Uterus (tissue), 4 donors: Measurements from ENCODE around the gene ASF1B. TPM values are rescaled to one million over a fixed set of nuclear protein-coding genes. Genes with fewer than 3 reads are reported as not detected.

Source experiments
- DNase-seq, 2 donors: peaks; one replicate each; pipeline ENCODE4 v3.0.0-alpha.2; 2019 to 2020
- H3K27ac ChIP-seq, 2 donors: fragments of 200-600 bp; sonication (generic); 1 replicate in 1 of 2; 2 replicates in 1 of 2; pipeline ENCODE4 v1.5.1; 2016 to 2018
- H3K27me3 ChIP-seq, 2 donors: fragments of 200-600 bp; sonication (generic); one replicate each; pipeline ENCODE4 v1.5.1; 2018 to 2019; ENCODE audit warnings: control low read depth in 1 of 2
- H3K36me3 ChIP-seq, 2 donors: fragments of 200-600 bp; sonication (generic); one replicate each; pipeline ENCODE4 v1.5.1; 2019; ENCODE audit warnings: control low read depth in 1 of 2
- H3K4me1 ChIP-seq, 2 donors: fragments of 200-600 bp; sonication (generic); one replicate each; pipeline ENCODE4 v1.5.1; 2018 to 2019; ENCODE audit warnings: control low read depth in 1 of 2
- H3K4me3 ChIP-seq, 2 donors: fragments of 200-600 bp; sonication (generic); 1 replicate in 1 of 2; 2 replicates in 1 of 2; pipeline ENCODE4 v1.5.1; 2018 to 2019; ENCODE audit warnings: mild to moderate bottlenecking in 1 of 2
- H3K9me3 ChIP-seq, 2 donors: fragments of 200-600 bp; sonication (generic); one replicate each; pipeline ENCODE4 v1.5.1; 2019; ENCODE audit warnings: control low read depth in 1 of 2
- POLR2A ChIP-seq, 2 donors: fragments of 450-650 bp; IDR thresholded peaks; one replicate each; pipeline ENCODE4 v1.6.1; 2016; ENCODE audit warnings: antibody characterized with exemption in 2 of 2, mild to moderate bottlenecking in 1 of 2, moderate library complexity in 1 of 2
- intact Hi-C: fragments of 100-400 bp; cut with DNase I; formaldehyde crosslinking; loops from one replicate; pipeline ENCODE4 v1.15.1; 2023; ENCODE audit warnings: low total_unique reads
- total RNA-seq, 4 donors: library from RNA; depleted of rRNA in 3 of 4; stranded (reverse); fragments of >200 nt in 3 of 4; gene quantifications; one replicate each; pipeline versions ENCODE4 v1.1.0 to v1.2.4, GENCODE V29; 2014 to 2023
- TF ChIP-seq, protein P1 (sequence below), 4 experiments: fragments of 200-600 bp in 2 of 4; fragments of 450-650 bp in 2 of 4; sonication (generic) in 2 of 4; IDR thresholded peaks; one replicate each; pipeline ENCODE4 v1.5.1; 2016 to 2019; ENCODE audit warnings: antibody characterized with exemption in 4 of 4, mild to moderate bottlenecking in 2 of 4, moderate library complexity in 1 of 4
- donor health status: DM: yes; HTN: yes; CAD: no.

Gene ASF1B
- total RNA-seq, 4 donors from 2014 or later, result 16.7 TPM; not detected in 3

DNA sequence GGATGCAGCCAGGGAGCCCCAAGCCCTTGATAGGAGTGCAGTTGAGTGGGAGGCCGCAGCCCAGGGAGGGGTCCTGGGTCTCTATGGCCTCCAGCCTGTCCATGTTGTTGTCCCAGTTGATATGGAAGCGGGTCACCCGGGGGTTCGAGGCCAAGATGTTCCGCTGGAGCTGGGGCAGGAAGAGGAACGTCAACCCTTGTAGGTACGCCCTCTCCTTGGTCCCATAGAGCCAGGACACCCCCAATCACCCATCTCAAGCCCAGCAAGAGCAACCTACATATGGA is 15.9 kb downstream of the ASF1B start:
- intact Hi-C loops, result no loop called here
- DNase-seq, result no peak
- TF ChIP-seq POLR2A (IDR thresholded peaks at IDR 0.05), result no peak
- TF ChIP-seq, protein P1, sequence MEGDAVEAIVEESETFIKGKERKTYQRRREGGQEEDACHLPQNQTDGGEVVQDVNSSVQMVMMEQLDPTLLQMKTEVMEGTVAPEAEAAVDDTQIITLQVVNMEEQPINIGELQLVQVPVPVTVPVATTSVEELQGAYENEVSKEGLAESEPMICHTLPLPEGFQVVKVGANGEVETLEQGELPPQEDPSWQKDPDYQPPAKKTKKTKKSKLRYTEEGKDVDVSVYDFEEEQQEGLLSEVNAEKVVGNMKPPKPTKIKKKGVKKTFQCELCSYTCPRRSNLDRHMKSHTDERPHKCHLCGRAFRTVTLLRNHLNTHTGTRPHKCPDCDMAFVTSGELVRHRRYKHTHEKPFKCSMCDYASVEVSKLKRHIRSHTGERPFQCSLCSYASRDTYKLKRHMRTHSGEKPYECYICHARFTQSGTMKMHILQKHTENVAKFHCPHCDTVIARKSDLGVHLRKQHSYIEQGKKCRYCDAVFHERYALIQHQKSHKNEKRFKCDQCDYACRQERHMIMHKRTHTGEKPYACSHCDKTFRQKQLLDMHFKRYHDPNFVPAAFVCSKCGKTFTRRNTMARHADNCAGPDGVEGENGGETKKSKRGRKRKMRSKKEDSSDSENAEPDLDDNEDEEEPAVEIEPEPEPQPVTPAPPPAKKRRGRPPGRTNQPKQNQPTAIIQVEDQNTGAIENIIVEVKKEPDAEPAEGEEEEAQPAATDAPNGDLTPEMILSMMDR (IDR thresholded peaks at IDR 0.05), result no peak

DNA sequence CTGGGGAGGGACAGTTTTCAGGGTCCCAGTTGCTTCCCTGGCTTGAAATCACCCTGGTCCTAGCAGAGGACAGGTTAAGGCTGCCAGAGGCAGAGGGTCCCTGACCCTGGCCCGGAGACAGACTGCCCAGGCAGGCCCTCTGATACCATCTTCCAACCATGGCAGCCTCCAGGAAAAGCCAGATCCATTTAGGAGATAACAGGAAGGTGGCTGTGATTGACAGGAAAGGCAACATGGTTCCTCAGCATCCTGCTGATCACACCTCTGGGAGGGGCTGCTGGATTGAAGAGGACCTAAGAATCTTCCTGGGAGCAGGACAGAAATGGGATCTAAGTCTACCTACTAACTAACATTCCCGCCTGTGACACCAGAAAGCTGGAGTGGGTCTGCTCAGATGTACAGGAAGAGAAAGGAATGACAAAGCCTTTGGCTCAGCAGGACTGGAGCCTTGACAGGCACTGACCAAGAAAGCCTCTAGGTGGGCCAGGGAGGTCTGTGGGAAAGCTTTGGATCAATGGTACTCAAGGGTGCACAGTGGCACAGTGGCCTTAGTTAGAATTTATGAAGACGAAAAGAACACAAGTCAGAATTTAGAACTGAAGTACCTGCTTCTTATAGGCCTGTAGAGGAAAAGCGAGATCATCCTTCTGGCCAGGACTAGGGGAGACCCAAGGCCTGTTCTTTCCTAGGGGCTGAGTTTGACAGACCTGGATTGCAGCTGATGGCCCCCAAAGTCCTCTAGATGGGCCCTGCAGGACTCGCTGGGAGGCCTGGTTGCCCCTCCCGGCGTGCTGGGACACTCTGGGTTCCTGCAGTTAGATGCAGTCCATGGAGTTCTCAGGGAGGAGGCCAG is 16.5 kb downstream of the ASF1B start:
- no peak for TF ChIP-seq POLR2A (IDR thresholded peaks at IDR 0.05)
- TF ChIP-seq, protein P1 (IDR thresholded peaks at IDR 0.05), result no peak

More for the DNA sequence above, 15.9 kb downstream of the ASF1B start:
- H3K27me3 ChIP-seq, result no peaks in the 10 kb centered on the region
- H3K4me3 ChIP-seq, result no peak overlapping the region
- H3K9me3 ChIP-seq, result no peaks in the 10 kb centered on the region
- peak overlapping the region; percentile 93 to 100 for H3K27ac ChIP-seq
- peaks cover 8 to 14% of the 10 kb centered on the region in 2 donors for H3K4me1 ChIP-seq
- H3K36me3 ChIP-seq, result no peaks in the 10 kb centered on the region

DNA sequence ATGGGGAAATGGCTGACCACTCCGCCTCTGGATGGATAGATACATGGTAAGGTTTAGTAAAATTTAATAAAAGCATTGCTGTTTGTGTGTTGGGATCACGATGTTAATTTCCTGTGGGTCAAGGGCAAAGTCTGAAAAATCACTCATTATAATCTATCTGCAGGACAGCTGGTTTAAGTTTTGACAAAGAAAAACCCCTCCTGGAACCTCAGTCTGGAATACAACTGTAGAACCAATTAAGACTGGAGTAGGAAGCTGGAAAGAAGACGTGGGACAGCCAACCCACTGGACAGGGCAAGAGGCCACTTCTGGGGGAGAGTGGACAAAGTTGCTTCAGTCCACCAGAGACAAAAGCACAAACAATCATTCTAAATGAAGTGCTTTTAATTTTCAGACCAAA is 17.2 kb downstream of the ASF1B start:
- H3K4me3 ChIP-seq, result peak overlapping the region; percentile 34 to 54
- intact Hi-C loops, result no loop called here
- H3K27me3 ChIP-seq, result no peaks in the 10 kb centered on the region
- H3K4me1 ChIP-seq, result peaks cover 8 to 15% of the 10 kb centered on the region in 2 donors
- TF ChIP-seq, protein P1 (IDR thresholded peaks at IDR 0.05), result no peak
- no peak for TF ChIP-seq POLR2A (IDR thresholded peaks at IDR 0.05)
- no peaks in the 10 kb centered on the region for H3K36me3 ChIP-seq
- DNase-seq, result no peak
- no peaks in the 10 kb centered on the region for H3K9me3 ChIP-seq
- H3K27ac ChIP-seq, result peak overlapping the region; percentile 93 to 100

More for the DNA sequence above, 16.5 kb downstream of the ASF1B start:
- intact Hi-C loops, result no loop called here
- H3K36me3 ChIP-seq, result no peaks in the 10 kb centered on the region
- no peaks in the 10 kb centered on the region for H3K27me3 ChIP-seq
- peaks cover 8 to 14% of the 10 kb centered on the region in 2 donors for H3K4me1 ChIP-seq
- no peaks in the 10 kb centered on the region for H3K9me3 ChIP-seq
- peak overlapping the region; percentile 93 to 100 for H3K27ac ChIP-seq
- no peak overlapping the region for H3K4me3 ChIP-seq
- DNase-seq, result no peak

DNA sequence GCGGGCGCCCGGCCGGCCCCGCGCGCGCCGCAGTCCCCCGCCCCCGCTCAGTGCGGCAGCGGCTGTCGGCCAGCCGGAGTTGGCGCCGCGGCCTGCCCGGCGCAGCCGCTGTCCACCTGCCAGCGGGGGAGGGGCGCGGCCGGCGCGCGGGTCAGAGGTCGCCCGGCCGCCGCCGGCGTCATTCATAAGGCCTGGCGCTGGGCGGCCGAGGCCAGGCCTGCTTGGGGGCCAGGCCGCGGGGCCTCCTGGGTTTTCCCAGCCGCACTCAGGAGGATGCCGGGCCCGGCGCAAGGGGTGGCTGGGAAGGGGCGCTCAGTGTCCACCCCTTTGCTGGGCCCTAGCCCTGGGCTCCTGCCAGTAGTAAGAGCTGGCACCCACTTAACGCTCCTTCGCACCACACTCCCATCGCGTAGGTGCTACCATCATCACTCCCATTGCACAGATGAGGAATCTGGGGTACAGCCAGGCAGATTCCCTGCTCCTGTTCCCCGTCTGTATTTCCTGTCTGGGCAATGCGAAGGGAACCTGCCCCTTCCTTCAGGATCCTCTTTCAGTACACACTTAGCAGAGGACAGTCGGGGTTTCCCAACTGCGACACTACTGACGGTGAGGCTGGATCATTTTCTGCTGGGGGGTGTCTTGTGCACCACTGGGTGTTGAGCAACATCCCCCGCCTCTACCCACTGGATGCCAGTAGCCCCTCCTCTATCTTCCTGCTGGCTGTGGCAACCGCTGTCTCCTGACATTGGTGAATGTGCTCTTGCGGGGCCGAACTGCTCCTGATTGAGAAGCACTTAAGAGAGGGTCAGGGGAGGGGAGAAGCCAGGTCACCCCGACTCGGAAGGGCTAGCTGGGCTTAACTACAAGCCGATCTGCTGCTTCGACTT is 18.0 kb downstream of the ASF1B start:
- peak; percentile 87 to 91 for DNase-seq
- Histone ChIP-seq H3K27me3 (no peaks in the 10 kb centered on the region), H3K4me3 (peak overlapping the region; percentile 34 to 54), H3K9me3 (no peaks in the 10 kb centered on the region), H3K27ac (peak overlapping the region; percentile 93 to 100), H3K4me1 (peaks cover 9 to 22% of the 10 kb centered on the region in 2 donors), H3K36me3 (no peaks in the 10 kb centered on the region)
- intact Hi-C loops, result no loop called here
- TF ChIP-seq, protein P1 (IDR thresholded peaks at IDR 0.05), result peak in 1 of 4 experiments; percentile 1
- peak; percentile 32 to 61 for TF ChIP-seq POLR2A (IDR thresholded peaks at IDR 0.05)
